ENCODE measurements around the gene ZBTB25.

GRCh38 chr14:64401949-64402348 is 101.7 kb downstream of the ZBTB25 start:
- no peak for TF ChIP-seq CTCF (IDR thresholded peaks at IDR 0.05; ENCODE audit: low read depth, low read length)
- TF ChIP-seq EZH2phosphoT487 (IDR thresholded peaks at IDR 0.05; ENCODE audit: low read depth) = no peak

All from OCI-LY3 (cell line).